Activated T-helper 2 cell treated with anti-CD3 and anti-CD28 coated beads, Interferon-gamma antibody, Interleukin-2, Interleukin-4, amounts not matched to agents 10 μg/mL and 5 μg/mL and 100 μg/mL, durations not matched to agents 14 hours and 24 hours and 36 hours (primary cell): ENCODE results near the gene LRRC53. TPM values are rescaled to one million over a fixed set of nuclear protein-coding genes. Genes with fewer than 3 reads are reported as not detected.

Source experiments
- DNase-seq: peaks from one replicate; pipeline ENCODE4 v3.0.0; 2021; ENCODE audit warnings: low spot score
- H3K27ac Mint-ChIP-seq: one replicate; pipeline ENCODE4 v1.8.0; 2021; ENCODE audit warnings: mixed read lengths
- H3K27me3 Mint-ChIP-seq: one replicate; pipeline ENCODE4 v1.8.0; 2021; ENCODE audit warnings: low read depth, mixed read lengths
- H3K36me3 Mint-ChIP-seq: one replicate; pipeline ENCODE4 v1.8.0; 2021; ENCODE audit warnings: low read depth, mixed read lengths
- H3K4me1 Mint-ChIP-seq: one replicate; pipeline ENCODE4 v1.8.0; 2021; ENCODE audit warnings: low read depth, mixed read lengths
- H3K4me3 Mint-ChIP-seq: one replicate; pipeline ENCODE4 v1.8.0; 2021; ENCODE audit warnings: low read depth, mild to moderate bottlenecking, moderate library complexity, mixed read lengths
- H3K9me3 Mint-ChIP-seq: one replicate; pipeline ENCODE4 v1.8.0; 2021; ENCODE audit warnings: mixed read lengths
- intact Hi-C: fragments of 100-400 bp; cut with micrococcal nuclease; formaldehyde crosslinking; loops from one replicate; pipeline ENCODE4 v1.15.1; 2023
- total RNA-seq: library from RNA; stranded (reverse); gene quantifications from 2 replicates; pipeline ENCODE4 v1.2.3, GENCODE V29; 2022

The LRRC53 gene
- total RNA-seq, 1 donor from 2014 or later: not detected

- intact Hi-C loops: no loop called here
- H3K27me3 Mint-ChIP-seq: no peaks in the 10 kb centered on the region
- DNase-seq: no peak
- H3K36me3 Mint-ChIP-seq: no peaks in the 10 kb centered on the region
- H3K4me1 Mint-ChIP-seq: no peaks in the 10 kb centered on the region
- H3K4me3 Mint-ChIP-seq: no peak overlapping the region
- no peak overlapping the region for H3K27ac Mint-ChIP-seq
- H3K9me3 Mint-ChIP-seq: no peaks in the 10 kb centered on the region
Observed at GRCh38 chr1:74517599-74518051, 5.2 kb upstream of the LRRC53 start.

- intact Hi-C loops: no loop called here
- no peak for DNase-seq
- Mint-ChIP-seq H3K27me3 (no peaks in the 10 kb centered on the region), H3K27ac (no peak overlapping the region), H3K4me3 (no peak overlapping the region), H3K9me3 (no peaks in the 10 kb centered on the region), H3K36me3 (no peaks in the 10 kb centered on the region), H3K4me1 (no peaks in the 10 kb centered on the region)
Observed at GRCh38 chr1:74513411-74514300, 1.2 kb upstream of the LRRC53 start.

GRCh38 chr1:74508449-74508848 is 4.0 kb downstream of the LRRC53 start:
- H3K4me1 Mint-ChIP-seq: no peaks in the 10 kb centered on the region
- DNase-seq: no peak
- no peak overlapping the region for H3K27ac Mint-ChIP-seq
- H3K27me3 Mint-ChIP-seq: no peaks in the 10 kb centered on the region
- no peaks in the 10 kb centered on the region for H3K9me3 Mint-ChIP-seq
- no peak overlapping the region for H3K4me3 Mint-ChIP-seq
- intact Hi-C loops: no loop called here
- no peaks in the 10 kb centered on the region for H3K36me3 Mint-ChIP-seq

- DNase-seq: no peak
- Mint-ChIP-seq H3K4me3 (no peak overlapping the region), H3K4me1 (no peaks in the 10 kb centered on the region), H3K27ac (no peak overlapping the region), H3K36me3 (no peaks in the 10 kb centered on the region), H3K27me3 (no peaks in the 10 kb centered on the region), H3K9me3 (no peaks in the 10 kb centered on the region)
- intact Hi-C loops: no loop called here
Observed at GRCh38 chr1:74505928-74506710, 6.3 kb downstream of the LRRC53 start.

- Mint-ChIP-seq H3K27ac (no peak overlapping the region), H3K9me3 (no peaks in the 10 kb centered on the region), H3K36me3 (no peaks in the 10 kb centered on the region), H3K4me1 (no peaks in the 10 kb centered on the region), H3K27me3 (no peaks in the 10 kb centered on the region), H3K4me3 (no peak overlapping the region)
- intact Hi-C loops: no loop called here
- DNase-seq: no peak
Observed at GRCh38 chr1:74504933-74505512, 7.4 kb downstream of the LRRC53 start.

- intact Hi-C loops: no loop called here
Observed at GRCh38 chr1:74504125-74504932, 8.1 kb downstream of the LRRC53 start.

GRCh38 chr1:74502858-74503257 is 9.6 kb downstream of the LRRC53 start:
- Mint-ChIP-seq H3K27me3 (no peaks in the 10 kb centered on the region), H3K4me1 (no peaks in the 10 kb centered on the region), H3K4me3 (no peak overlapping the region), H3K9me3 (no peaks in the 10 kb centered on the region), H3K36me3 (no peaks in the 10 kb centered on the region), H3K27ac (no peak overlapping the region)
- intact Hi-C loops: no loop called here
- no peak for DNase-seq

More at GRCh38 chr1:74504125-74504932, 8.1 kb downstream of the LRRC53 start:
- H3K27me3 Mint-ChIP-seq: no peaks in the 10 kb centered on the region
- H3K4me1 Mint-ChIP-seq: no peaks in the 10 kb centered on the region
- peak; percentile 12 for DNase-seq
- H3K36me3 Mint-ChIP-seq: no peaks in the 10 kb centered on the region
- no peak overlapping the region for H3K27ac Mint-ChIP-seq
- no peaks in the 10 kb centered on the region for H3K9me3 Mint-ChIP-seq
- no peak overlapping the region for H3K4me3 Mint-ChIP-seq

- no peaks in the 10 kb centered on the region for H3K4me1 Mint-ChIP-seq
- H3K36me3 Mint-ChIP-seq: no peaks in the 10 kb centered on the region
- no peak overlapping the region for H3K4me3 Mint-ChIP-seq
- no peak for DNase-seq
- H3K9me3 Mint-ChIP-seq: no peaks in the 10 kb centered on the region
- no peaks in the 10 kb centered on the region for H3K27me3 Mint-ChIP-seq
- intact Hi-C loops: no loop called here
- H3K27ac Mint-ChIP-seq: no peak overlapping the region
Observed at GRCh38 chr1:74502432-74502831, 10.0 kb downstream of the LRRC53 start.

GRCh38 chr1:74498901-74499300 is 13.5 kb downstream of the LRRC53 start:
- Mint-ChIP-seq H3K9me3 (no peaks in the 10 kb centered on the region), H3K4me3 (no peak overlapping the region)
- intact Hi-C loops: no loop called here

GRCh38 chr1:74496669-74497068 is 15.7 kb downstream of the LRRC53 start:
- Mint-ChIP-seq H3K9me3 (no peaks in the 10 kb centered on the region), H3K27me3 (no peaks in the 10 kb centered on the region), H3K36me3 (no peaks in the 10 kb centered on the region), H3K4me1 (no peaks in the 10 kb centered on the region), H3K4me3 (no peak overlapping the region), H3K27ac (no peak overlapping the region)
- no peak for DNase-seq
- intact Hi-C loops: no loop called here

More at GRCh38 chr1:74498901-74499300, 13.5 kb downstream of the LRRC53 start:
- no peaks in the 10 kb centered on the region for H3K27me3 Mint-ChIP-seq
- no peak overlapping the region for H3K27ac Mint-ChIP-seq
- DNase-seq: no peak
- no peaks in the 10 kb centered on the region for H3K4me1 Mint-ChIP-seq
- H3K36me3 Mint-ChIP-seq: no peaks in the 10 kb centered on the region

- H3K9me3 Mint-ChIP-seq: no peaks in the 10 kb centered on the region
- H3K27me3 Mint-ChIP-seq: no peaks in the 10 kb centered on the region
- no peak overlapping the region for H3K27ac Mint-ChIP-seq
- H3K4me1 Mint-ChIP-seq: no peaks in the 10 kb centered on the region
- no peaks in the 10 kb centered on the region for H3K36me3 Mint-ChIP-seq
- DNase-seq: no peak
- intact Hi-C loops: no loop called here
- no peak overlapping the region for H3K4me3 Mint-ChIP-seq
Observed at GRCh38 chr1:74486036-74486435, 26.4 kb downstream of the LRRC53 start.

GRCh38 chr1:74485622-74486021 is 26.8 kb downstream of the LRRC53 start:
- Mint-ChIP-seq H3K9me3 (no peaks in the 10 kb centered on the region), H3K4me1 (no peaks in the 10 kb centered on the region), H3K4me3 (no peak overlapping the region), H3K27me3 (no peaks in the 10 kb centered on the region), H3K36me3 (no peaks in the 10 kb centered on the region), H3K27ac (no peak overlapping the region)
- intact Hi-C loops: no loop called here
- no peak for DNase-seq
